CD4-positive, alpha-beta T cell treated with Interferon alpha-2 for 1 hour (primary cell): ENCODE measurements around the gene ECI1.

Experiments
- DNase-seq, 2 donors: peaks; one replicate each; pipeline ENCODE4 v3.0.0-alpha.2; 2020 to 2022

The ECI1 gene

DNA sequence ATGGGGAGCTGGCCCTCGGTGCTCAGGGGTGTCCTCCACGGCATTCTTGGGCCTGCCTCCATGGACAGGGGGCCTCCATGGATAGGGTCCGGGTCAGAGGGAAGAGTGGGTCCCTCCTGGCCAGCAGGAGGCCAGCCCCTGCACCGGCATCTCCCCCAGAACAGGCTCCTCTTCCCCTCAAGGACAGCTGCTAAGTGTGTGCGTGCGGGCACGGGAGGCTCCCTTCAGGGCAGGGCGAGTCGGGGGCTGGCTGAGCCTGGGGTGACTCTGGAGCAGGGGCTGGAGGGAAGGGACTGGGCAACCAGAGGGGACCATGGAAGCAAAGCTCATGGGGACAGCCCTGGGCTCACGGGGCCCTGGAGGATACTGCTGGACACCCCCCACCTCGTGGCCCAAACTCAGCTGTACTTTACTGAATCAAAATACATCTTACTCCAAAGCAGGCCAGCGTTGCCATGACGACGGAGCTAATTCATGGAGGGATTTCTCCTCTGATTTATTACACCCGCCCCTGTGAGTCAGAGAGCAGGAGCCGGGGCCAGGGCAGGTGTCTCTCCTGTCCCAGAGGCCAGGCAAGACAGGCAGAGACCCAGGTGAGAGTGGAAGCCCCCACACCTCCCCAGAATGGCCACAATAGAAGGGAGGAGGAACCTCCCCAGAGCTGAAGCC is 57.1 kb downstream of the ECI1 start:
- DNase-seq: no peak

DNA sequence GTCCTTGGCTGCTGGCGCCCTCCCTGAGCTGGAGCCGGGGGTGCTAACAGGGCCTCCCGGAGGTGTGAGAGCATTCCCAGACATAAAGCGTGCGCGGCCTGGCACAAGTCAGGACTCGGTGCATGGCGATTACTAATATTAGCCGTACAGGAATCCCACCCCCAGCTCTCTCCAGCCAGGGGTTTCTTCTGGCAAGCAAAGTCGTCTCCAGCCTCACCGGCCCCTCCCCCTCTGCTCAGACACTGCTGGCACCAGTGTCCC is 60.0 kb downstream of the ECI1 start:
- DNase-seq: no peak

DNA sequence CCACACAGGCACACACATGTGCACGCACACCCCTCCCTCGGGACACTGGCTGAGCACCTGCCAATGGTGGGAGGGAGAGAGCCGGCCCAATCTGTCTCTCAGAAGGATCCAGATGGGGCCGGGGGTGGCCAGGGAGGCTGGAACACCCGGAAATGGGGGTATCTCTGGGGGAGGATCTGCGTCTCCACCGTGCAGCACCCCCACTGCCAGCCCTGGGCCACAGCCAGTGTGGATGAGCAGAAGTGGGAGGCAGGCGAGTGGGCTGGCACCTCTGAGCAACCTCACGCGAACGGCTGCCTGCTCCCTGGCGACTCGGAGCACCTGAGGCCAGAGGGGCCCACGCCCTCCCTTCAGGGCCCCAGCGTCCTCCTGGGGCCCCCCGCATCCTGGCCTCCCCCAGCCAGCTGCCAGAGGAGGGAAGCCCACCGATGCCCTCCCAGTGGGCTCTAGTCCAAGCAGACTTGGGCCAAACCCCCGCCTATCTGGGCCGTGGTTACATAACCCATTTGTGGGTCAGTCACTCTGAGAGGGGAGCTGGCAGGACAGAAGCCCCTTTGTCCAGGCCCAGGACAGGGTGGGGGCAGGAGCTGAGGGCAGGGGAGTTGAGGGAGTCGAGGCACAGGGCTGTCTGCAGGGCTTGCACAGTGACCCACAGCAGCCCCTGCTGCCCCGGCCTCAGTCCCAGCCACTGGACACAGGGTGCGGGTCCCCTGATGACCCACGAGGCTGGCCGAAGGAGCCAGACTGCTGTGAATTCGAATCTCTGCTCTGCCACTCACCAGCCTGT is 60.5 kb downstream of the ECI1 start:
- no peak for DNase-seq

DNA sequence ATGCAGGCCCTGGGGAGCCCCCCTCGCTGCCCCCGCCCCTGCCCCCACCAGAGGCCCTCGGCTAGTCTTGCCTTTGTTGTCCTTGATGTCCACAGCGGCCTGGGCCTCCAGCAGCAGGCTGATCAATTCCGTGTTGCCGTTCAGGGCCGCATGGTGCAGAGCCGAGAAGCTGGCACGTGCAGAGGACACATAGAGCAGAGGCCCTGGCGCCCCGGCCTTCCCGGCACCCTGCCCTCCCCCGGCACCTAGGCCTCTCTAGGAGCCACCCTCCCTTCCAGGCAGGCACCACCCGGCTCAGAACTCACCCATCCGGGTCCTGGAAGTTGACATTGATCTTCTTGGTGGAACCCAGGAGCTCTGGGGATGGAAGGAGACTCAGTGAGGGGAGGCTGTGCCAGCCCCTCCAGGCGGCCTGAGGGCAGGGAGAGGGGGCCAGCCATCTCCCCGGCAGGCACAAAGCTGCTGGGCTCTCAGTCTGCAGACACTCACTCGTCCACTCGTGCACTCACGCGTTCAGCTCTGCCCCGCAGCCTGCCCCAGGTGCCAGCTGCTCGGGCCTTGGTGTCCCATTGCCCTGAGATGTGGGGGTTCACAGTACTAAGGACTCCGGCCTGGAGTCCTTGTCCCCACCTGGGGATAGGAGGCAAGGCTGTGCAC is 61.3 kb downstream of the ECI1 start:
- DNase-seq: no peak
